Mesothelial cell of epicardium (in vitro differentiated cells): ENCODE measurements around the gene KLHL3. TPM values are rescaled to one million over a fixed set of nuclear protein-coding genes. Genes with fewer than 3 reads are reported as not detected.

Experiments
- DNase-seq, 2 experiments: peaks; one replicate each; pipeline ENCODE4 v3.0.0; 2021; ENCODE audit warnings: low spot score in 2 of 2; ENCODE audit not compliant: unreplicated experiment in 2 of 2
- H3K27ac Mint-ChIP-seq: 2 replicates; pipeline ENCODE4 v1.8.0; 2021; ENCODE audit warnings: mixed read lengths
- H3K27me3 Mint-ChIP-seq: 2 replicates; pipeline ENCODE4 v1.8.0; 2021; ENCODE audit warnings: low read depth, mixed read lengths
- H3K36me3 Mint-ChIP-seq: 2 replicates; pipeline ENCODE4 v1.8.0; 2021; ENCODE audit warnings: mixed read lengths
- H3K4me1 Mint-ChIP-seq: 2 replicates; pipeline ENCODE4 v1.8.0; 2021; ENCODE audit warnings: mixed read lengths
- H3K4me3 Mint-ChIP-seq: 2 replicates; pipeline ENCODE4 v1.8.0; 2021; ENCODE audit warnings: mild to moderate bottlenecking, moderate library complexity, mixed read lengths
- H3K9me3 Mint-ChIP-seq: 2 replicates; pipeline ENCODE4 v1.8.0; 2021; ENCODE audit warnings: mixed read lengths
- CTCF ChIP-seq: fragments of 200-600 bp; sonication (generic); IDR thresholded peaks from one replicate; pipeline ENCODE4 v1.5.0; 2021; ENCODE audit warnings: antibody characterized with exemption; ENCODE audit not compliant: unreplicated experiment
- total RNA-seq: library from RNA; stranded (reverse); gene quantifications from 3 replicates; pipeline ENCODE4 v1.2.1, GENCODE V29; 2021

The KLHL3 gene
- total RNA-seq, 1 donor from 2014 or later: 13.1 TPM

DNA sequence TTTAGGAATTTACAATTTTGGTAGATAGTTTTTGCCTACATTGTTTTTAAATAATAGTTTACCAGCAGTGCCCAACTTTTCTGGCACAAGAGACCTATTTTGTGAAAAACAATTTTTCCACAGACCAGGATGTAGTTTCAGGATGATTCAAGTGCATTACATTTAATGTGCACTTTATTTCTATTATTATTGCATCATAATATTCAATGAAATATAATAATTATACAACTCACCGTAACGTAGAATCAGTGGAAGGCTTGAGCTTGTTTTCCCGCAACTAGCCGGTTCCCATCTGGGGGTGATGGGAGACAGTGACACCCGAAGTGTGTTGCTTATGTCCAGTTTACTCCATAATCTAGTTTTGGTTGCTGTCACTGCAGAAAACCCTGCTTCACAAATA is 21.7 kb upstream of the KLHL3 start:
- H3K9me3 Mint-ChIP-seq: peaks cover 8% of the 10 kb centered on the region
- DNase-seq: no peak
- H3K4me1 Mint-ChIP-seq: peaks cover 4% of the 10 kb centered on the region
- peaks cover 13% of the 10 kb centered on the region for H3K27me3 Mint-ChIP-seq
- H3K4me3 Mint-ChIP-seq: no peak overlapping the region
- no peak for TF ChIP-seq CTCF
- no peaks in the 10 kb centered on the region for H3K36me3 Mint-ChIP-seq
- H3K27ac Mint-ChIP-seq: no peak overlapping the region

DNA sequence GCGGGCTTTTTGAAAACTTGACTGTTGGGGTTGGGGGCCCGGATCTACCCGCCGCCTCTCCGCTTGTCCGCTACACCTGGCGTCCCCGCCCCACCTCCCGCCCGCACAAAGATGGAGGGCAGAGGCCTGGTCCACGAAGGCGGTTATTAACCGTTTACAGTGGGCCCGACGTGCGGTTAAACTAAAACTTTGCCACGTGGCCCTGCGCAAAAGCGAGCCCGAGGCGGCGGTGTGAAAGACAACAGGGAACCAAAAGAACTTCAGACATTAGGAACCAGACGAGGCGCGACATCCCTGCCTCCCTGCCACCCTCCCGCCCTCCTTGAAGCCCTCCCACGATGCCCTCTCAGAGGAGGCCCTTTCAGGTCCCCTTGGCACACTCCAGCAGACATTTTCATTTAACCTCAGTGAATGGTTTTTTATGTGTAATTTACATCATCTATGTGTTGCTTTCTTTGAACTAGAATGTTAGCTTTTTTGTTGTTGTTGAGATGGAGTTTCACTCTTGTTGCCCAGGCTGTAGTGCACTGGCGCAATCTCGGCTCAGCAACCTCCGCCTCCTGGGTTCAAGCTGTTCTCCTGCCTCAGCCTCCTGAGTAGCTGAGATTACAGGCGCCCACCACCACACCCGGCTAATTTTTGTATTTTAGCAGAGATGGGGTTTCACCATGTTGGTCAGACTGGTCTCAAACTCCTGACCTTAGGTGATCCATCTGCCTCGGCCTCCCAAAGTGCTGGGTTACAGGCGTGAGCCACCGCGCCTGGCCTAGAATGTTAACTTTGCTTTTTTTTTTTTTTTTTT is 19.3 kb upstream of the KLHL3 start:
- Mint-ChIP-seq H3K27me3 (peaks cover 13% of the 10 kb centered on the region), H3K36me3 (peaks cover 4% of the 10 kb centered on the region), H3K27ac (peak overlapping the region; percentile 100), H3K4me1 (peaks cover 22% of the 10 kb centered on the region), H3K9me3 (peaks cover 5% of the 10 kb centered on the region), H3K4me3 (peak overlapping the region; percentile 97)
- no peak for DNase-seq
- TF ChIP-seq CTCF: no peak

- no peak for TF ChIP-seq CTCF
- Mint-ChIP-seq H3K27ac (peak within 1 kb of the TSS; percentile 100), H3K4me1 (peaks cover 24% of the 10 kb centered on the region), H3K36me3 (peaks cover 4% of the 10 kb centered on the region), H3K4me3 (peak within 1 kb of the TSS; percentile 97), H3K27me3 (peaks cover 13% of the 10 kb centered on the region), H3K9me3 (no peaks in the 10 kb centered on the region)
- DNase-seq: peak; percentile 93 to 98
These were observed 18.5 kb upstream of the KLHL3 start, which contains the start of gene HNRNPA0 for GRCh38 chr5:137754188-137754960. Gene HNRNPA0, minus strand, starts transcription at chr5:137754363. Its CDS starts 297 bp downstream, at chr5:137754066.

DNA sequence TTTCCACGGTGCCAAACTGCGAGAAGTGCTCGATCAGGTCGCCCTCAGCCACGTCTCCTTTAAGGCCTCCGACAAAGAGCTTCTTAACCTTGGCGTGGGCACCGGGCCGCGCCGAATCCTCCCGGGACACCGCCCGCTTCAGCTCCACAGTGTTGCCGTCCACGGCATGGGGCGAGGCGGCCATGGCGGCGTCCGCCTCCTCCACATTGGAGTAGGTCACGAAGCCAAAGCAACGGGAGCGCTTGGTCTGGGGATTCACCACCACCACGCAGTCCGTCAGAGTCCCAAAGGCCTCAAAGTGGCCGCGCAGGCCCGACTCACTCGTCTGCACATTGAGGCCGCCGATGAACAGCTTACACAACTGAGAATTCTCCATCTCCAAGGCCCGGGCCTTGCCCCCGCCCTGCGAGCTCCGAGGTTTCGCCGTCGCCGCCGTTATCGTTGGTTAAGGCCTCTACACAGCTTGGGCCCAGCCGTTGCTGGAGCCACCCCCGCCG is 17.9 kb upstream of the KLHL3 start:
- Mint-ChIP-seq H3K4me3 (peak overlapping the region; percentile 97), H3K36me3 (peaks cover 4% of the 10 kb centered on the region), H3K27me3 (peaks cover 8% of the 10 kb centered on the region), H3K9me3 (no peaks in the 10 kb centered on the region), H3K27ac (peak overlapping the region; percentile 100), H3K4me1 (peaks cover 24% of the 10 kb centered on the region)
- DNase-seq: peak in 1 of 2 experiments; percentile 21
- no peak for TF ChIP-seq CTCF

DNA sequence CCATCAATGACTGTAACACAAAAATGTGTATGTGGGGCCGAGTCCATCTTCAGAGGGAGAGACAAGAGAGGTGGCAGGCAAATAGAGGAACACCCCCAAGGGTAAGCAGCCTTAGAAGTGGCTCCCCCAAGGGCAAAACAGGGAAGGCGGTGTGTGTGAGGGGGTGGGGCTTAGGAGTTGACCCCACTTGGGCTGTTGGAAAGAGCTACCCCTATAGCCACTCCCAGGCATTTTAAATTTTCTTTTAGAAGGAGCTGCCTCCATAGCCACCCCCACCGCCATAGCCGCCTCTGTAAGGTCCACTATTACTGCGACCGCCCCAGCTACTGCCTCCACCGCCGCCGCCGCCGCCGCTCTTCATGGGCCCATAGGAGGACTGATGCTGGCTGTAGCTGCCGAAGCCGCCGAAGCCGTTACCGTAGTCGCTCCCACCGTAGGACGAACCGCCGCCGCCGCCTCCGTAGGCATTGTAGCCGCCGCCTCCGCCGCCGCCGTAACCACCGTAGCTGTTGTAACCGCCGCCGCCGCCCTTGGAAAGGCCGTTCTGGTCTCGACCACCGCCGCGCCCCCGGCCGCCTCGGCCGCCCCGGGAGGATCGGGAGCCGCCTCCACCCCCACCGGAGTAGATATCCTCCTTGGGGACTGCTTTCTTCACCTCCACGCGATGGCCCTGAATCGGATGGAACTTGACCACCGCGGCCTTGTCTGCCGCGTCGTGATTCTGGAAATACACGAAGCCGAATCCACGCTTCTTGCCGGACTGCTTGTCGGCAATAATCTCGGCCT is 17.2 kb upstream of the KLHL3 start:
- H3K4me3 Mint-ChIP-seq: peak overlapping the region; percentile 97
- peak overlapping the region; percentile 100 for H3K27ac Mint-ChIP-seq
- H3K27me3 Mint-ChIP-seq: peaks cover 5% of the 10 kb centered on the region
- DNase-seq: peak; percentile 32 to 55
- H3K36me3 Mint-ChIP-seq: peaks cover 4% of the 10 kb centered on the region
- no peaks in the 10 kb centered on the region for H3K9me3 Mint-ChIP-seq
- peaks cover 24% of the 10 kb centered on the region for H3K4me1 Mint-ChIP-seq
- TF ChIP-seq CTCF: no peak
